ENCODE results near the gene CREB3.

Gene CREB3

GRCh38 chr9:35732185-35732799 lies at the start of gene CREB3, which contains the start of gene TLN1:
Gene CREB3, plus strand, starts transcription at chr9:35732666. Its CDS starts 107 bp downstream, at chr9:35732773.
Gene TLN1, minus strand, starts transcription at chr9:35732195. Its CDS starts 6,501 bp downstream, at chr9:35725694.
- peak; percentile 96 for DNase-seq

- no peak for DNase-seq
Observed at GRCh38 chr9:35683323-35683722, 49.1 kb upstream of the CREB3 start.

GRCh38 chr9:35684921-35685320 lies 47.5 kb upstream of the CREB3 start:
- DNase-seq: no peak

GRCh38 chr9:35685506-35685905 lies 47.0 kb upstream of the CREB3 start:
- DNase-seq: no peak

GRCh38 chr9:35686222-35687203 lies 46.0 kb upstream of the CREB3 start:
- DNase-seq: no peak

- no peak for DNase-seq
Observed at GRCh38 chr9:35687306-35687705, 45.2 kb upstream of the CREB3 start.

- no peak for DNase-seq
Observed at GRCh38 chr9:35687972-35688557, 44.4 kb upstream of the CREB3 start.

GRCh38 chr9:35688558-35689541 lies 43.6 kb upstream of the CREB3 start:
- DNase-seq: peak in 1 of 2 donors; percentile 21

- no peak for DNase-seq
Observed at GRCh38 chr9:35689542-35690293, 42.7 kb upstream of the CREB3 start, which contains the start of gene TPM2. Gene TPM2, minus strand, starts transcription at chr9:35689925. Its CDS starts 108 bp downstream, at chr9:35689817.

GRCh38 chr9:35690294-35690613 lies 42.2 kb upstream of the CREB3 start:
- DNase-seq: no peak

GRCh38 chr9:35690614-35691333 lies 41.7 kb upstream of the CREB3 start:
- DNase-seq: peak; percentile 48 to 63

GRCh38 chr9:35691334-35691650 lies 41.2 kb upstream of the CREB3 start:
- DNase-seq: no peak

- no peak for DNase-seq
Observed at GRCh38 chr9:35691757-35692301, 40.6 kb upstream of the CREB3 start.

GRCh38 chr9:35695943-35696401 lies 36.5 kb upstream of the CREB3 start:
- DNase-seq: no peak

GRCh38 chr9:35696520-35697215 lies 35.8 kb upstream of the CREB3 start:
- peak; percentile 59 to 63 for DNase-seq

- no peak for DNase-seq
Observed at GRCh38 chr9:35697486-35697885, 35.0 kb upstream of the CREB3 start.

GRCh38 chr9:35698231-35698630 lies 34.2 kb upstream of the CREB3 start:
- DNase-seq: no peak

GRCh38 chr9:35700031-35700430 lies 32.4 kb upstream of the CREB3 start:
- DNase-seq: no peak

GRCh38 chr9:35700942-35701341 lies 31.5 kb upstream of the CREB3 start:
- no peak for DNase-seq

GRCh38 chr9:35702696-35703095 lies 29.8 kb upstream of the CREB3 start:
- DNase-seq: no peak

Data from stimulated activated CD4-positive, alpha-beta T cell treated with anti-CD3 and anti-CD28 coated beads, Interleukin-2, amount 100 ng/mL, for 24 hours (primary cell).